AG09319 (cell line): ENCODE data around the gene SLMAP.

ENCODE experiments used
- DNase-seq: peaks from one replicate; pipeline ENCODE4 v3.0.0-alpha.2; 2010; ENCODE audit warnings: low read depth; ENCODE audit errors: extremely low read depth
- CTCF ChIP-seq: IDR thresholded peaks from 2 replicates; pipeline ENCODE4 v1.5.1; 2011; ENCODE audit warnings: low read depth, mild to moderate bottlenecking, inconsistent platforms, low read length, moderate library complexity

Gene SLMAP

DNA sequence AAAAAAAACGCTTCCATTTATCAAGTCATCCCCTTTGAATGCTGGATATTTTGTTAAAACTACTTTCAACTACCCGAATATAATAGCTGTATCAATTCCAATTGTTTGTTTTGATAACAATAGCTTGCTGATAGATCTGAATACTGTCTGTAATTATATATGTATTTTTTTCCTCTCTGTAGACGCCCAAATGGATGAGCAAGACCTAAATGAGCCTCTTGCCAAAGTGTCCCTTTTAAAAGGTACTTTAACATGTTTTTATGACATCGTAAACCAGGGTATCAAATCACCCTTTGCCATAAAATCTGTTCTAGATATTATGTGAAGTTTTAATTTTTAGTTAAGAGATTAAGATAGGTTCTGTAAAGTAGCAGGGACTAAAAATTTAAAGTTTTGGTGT is 140.6 kb downstream of the SLMAP start:
- TF ChIP-seq CTCF = no peak
- no peak for DNase-seq

DNA sequence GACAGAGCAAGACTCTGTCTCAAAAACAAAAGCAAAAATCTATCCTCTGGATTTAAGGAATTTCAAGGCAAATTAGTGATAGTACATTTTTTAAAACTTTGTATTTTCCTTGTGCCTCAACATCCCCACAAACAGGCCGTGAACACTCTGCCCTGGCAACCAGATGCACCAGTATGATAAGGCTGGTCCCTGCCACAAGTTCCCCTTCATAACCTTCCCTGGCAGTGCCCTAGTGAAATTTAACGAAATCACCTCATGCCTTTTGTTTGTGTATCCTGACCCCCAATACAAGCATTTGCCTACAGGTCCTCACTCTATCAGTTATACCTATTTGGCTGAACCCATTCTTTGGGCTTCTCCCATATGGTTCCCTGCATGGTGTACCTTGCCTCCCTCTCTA is 144.7 kb downstream of the SLMAP start:
- TF ChIP-seq CTCF = no peak
- DNase-seq = no peak

- no peak for TF ChIP-seq CTCF
- DNase-seq = no peak
Measured at GRCh38 chr3:57903124-57903890, 147.2 kb downstream of the SLMAP start.

DNA sequence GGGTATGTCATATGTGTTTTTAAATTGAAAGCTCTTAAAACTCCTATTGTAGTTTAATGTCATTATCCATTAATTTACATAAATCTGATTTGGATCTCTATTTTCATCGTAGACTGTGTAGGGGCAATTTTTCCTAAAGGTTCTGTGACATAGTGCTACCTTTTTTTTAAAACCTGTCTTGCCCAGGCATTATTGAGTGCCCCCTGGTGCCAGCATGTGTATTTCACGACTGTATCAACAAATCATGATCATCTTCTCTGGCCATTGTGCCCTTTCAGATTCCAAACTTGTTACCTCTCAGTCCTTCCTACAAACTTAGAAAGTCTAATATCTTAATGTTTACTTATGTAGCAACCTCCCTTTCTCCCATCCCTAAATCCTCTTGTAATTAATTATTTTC is 154.9 kb downstream of the SLMAP start:
- peak; percentile 18 for TF ChIP-seq CTCF
- no peak for DNase-seq

- DNase-seq = no peak
- TF ChIP-seq CTCF = no peak
Measured at GRCh38 chr3:57911593-57911992, 155.5 kb downstream of the SLMAP start.

GRCh38 chr3:57917601-57918000 is 161.5 kb downstream of the SLMAP start:
- no peak for TF ChIP-seq CTCF
- DNase-seq = no peak

DNA sequence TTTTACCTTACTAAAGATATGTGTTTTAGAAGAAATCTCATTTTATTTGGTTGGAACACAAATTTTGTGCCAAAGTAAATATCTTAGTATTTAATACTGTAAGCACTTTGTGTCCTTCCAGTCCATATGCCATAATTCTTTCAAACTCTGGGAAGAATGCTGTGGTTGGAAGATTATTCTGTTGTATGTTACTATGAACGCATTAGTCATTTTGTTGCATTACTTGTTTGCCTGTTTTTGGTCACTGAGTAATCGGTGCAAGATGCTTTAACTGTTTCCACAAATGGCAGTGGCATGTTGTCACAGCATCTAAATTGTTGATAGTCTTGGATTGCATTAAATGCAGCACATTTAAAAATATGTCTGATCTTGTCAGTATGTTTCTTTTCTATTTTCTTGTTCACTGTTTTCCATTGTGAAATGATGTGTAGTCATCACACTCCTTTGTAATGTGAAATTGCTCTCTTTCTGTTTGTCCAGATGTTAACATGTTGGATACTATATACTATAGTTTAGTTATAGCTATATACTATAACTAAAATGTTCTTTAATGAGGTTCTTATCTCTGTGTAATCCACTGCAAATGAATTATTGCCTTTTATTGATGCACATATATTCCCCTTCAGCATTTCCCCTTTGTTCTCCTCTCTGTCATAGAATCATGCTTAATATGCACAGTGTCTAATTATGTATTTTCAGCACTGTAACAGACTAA is 162.2 kb downstream of the SLMAP start:
- no peak for TF ChIP-seq CTCF
- DNase-seq = peak; percentile 75
